NOMO-1 treated with DMSO at 0.1 percent for 48 hours (cell line): ENCODE results near the gene TRAP1.
"Not testable (repeated sequence)": the region's sequence is repeated elsewhere in the genome, so short reads cannot be mapped to it uniquely, and the experiment has no call there.

Experiments used
- DNase-seq: peaks from one replicate; lab custom pipeline; 2025; ENCODE audit not compliant: unreplicated experiment; lab: John Stamatoyannopoulos, UW

Gene TRAP1

GRCh38 chr16:3714378-3714777, 2.9 kb downstream of the TRAP1 start:
- DNase-seq, result not testable (repeated sequence)

GRCh38 chr16:3713587-3714242, 3.6 kb downstream of the TRAP1 start:
- DNase-seq, result no peak

- DNase-seq, result no peak
These were observed 4.4 kb downstream of the TRAP1 start for GRCh38 chr16:3712861-3713372.

GRCh38 chr16:3706253-3707012, 10.9 kb downstream of the TRAP1 start:
- DNase-seq, result no peak

GRCh38 chr16:3702082-3702481, 15.2 kb downstream of the TRAP1 start:
- DNase-seq, result no peak

GRCh38 chr16:3701531-3701930, 15.8 kb downstream of the TRAP1 start:
- no peak for DNase-seq

- peak; percentile 4 for DNase-seq
These were observed 18.4 kb downstream of the TRAP1 start for GRCh38 chr16:3698941-3699340.

GRCh38 chr16:3696425-3697218, 20.7 kb downstream of the TRAP1 start:
- DNase-seq, result no peak

GRCh38 chr16:3695610-3696369, 21.5 kb downstream of the TRAP1 start:
- DNase-seq, result peak; percentile 41

- no peak for DNase-seq
These were observed 23.3 kb downstream of the TRAP1 start for GRCh38 chr16:3694051-3694450.

- DNase-seq, result no peak
These were observed 25.6 kb downstream of the TRAP1 start for GRCh38 chr16:3691761-3692160.

GRCh38 chr16:3690980-3691720, 26.2 kb downstream of the TRAP1 start:
- no peak for DNase-seq

GRCh38 chr16:3690470-3690928, 26.8 kb downstream of the TRAP1 start:
- peak; percentile 62 for DNase-seq

- DNase-seq, result no peak
These were observed 27.6 kb downstream of the TRAP1 start for GRCh38 chr16:3689731-3690130.

- DNase-seq, result no peak
These were observed 29.5 kb downstream of the TRAP1 start for GRCh38 chr16:3687792-3688191.

GRCh38 chr16:3687021-3687420, 30.3 kb downstream of the TRAP1 start:
- DNase-seq, result no peak

- DNase-seq, result no peak
These were observed 36.1 kb downstream of the TRAP1 start for GRCh38 chr16:3681206-3681605.

GRCh38 chr16:3677994-3678393, 39.3 kb downstream of the TRAP1 start:
- no peak for DNase-seq

GRCh38 chr16:3675601-3676130, 41.7 kb downstream of the TRAP1 start:
- DNase-seq, result no peak
